GM19328 (cell line): ENCODE measurements around the gene TSPAN32.

Experiments used
- ATAC-seq: cut with Tn5 transposase; IDR thresholded peaks from one replicate; pipeline ENCODE4 v1.9.1; 2021; ENCODE audit warnings: mild to moderate bottlenecking, moderate library complexity; ENCODE audit not compliant: unreplicated experiment

TSPAN32 gene, protein sequence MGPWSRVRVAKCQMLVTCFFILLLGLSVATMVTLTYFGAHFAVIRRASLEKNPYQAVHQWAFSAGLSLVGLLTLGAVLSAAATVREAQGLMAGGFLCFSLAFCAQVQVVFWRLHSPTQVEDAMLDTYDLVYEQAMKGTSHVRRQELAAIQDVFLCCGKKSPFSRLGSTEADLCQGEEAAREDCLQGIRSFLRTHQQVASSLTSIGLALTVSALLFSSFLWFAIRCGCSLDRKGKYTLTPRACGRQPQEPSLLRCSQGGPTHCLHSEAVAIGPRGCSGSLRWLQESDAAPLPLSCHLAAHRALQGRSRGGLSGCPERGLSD

DNA sequence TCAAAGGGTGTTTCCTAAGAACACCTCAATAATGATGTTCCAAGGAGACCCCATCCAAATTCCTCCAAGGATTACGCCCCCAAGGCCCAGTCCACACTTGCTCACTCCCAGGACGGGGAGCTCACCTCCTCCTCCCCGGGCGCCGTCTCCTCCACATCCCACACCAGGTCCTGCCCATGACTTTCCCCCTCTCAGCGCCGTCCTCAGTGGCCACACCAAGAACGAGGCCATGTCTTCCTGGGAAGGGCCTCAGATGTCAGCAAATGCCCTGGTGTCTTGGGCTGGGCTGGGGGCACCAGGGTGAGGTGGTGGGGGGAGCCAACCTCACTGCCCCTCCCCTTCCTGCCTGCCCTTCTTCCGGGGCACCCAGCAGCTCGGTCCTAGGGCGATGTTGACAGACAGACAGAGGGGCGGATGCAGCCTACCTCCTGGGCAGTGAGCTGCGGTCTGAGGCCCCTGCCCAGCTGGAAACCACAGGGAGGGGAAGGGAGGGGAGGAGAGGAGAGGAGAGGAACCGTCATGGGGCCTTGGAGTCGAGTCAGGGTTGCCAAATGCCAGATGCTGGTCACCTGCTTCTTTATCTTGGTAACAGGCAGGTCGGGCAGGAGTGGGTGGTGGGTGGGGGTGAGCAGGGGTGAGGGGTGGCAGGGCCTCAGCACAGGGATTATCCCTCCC, at the start of gene TSPAN32, which contains the start of gene C11orf21:
TSPAN32 (plus strand) TSS at position 383 of the 675 bp plus-strand sequence; CDS start at position 520, 137 bp downstream.
C11orf21 (minus strand) TSS at position 288 of the 675 bp plus-strand sequence; CDS start at position 178, 110 bp downstream.
- ATAC-seq, result no peak

DNA sequence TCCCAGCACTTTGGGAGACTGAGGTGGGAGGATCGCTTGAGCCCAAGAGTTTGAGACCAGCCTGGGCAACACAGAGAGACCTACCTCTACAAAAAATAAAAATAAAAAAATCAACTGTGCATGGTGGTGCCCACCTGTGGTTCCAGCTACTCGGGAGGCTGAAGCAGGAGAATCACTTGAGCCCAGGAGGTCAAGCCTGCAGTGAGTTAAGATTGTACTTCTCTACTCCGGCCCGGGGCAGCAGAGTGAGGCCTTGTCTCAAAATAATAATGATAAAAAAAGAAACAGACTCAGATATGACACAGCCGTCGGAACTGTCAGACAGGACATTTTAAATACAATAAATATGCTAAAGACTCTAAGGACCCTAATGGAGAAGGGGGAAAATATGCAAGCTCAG, 49.8 kb upstream of the TSPAN32 start:
- no peak for ATAC-seq

DNA sequence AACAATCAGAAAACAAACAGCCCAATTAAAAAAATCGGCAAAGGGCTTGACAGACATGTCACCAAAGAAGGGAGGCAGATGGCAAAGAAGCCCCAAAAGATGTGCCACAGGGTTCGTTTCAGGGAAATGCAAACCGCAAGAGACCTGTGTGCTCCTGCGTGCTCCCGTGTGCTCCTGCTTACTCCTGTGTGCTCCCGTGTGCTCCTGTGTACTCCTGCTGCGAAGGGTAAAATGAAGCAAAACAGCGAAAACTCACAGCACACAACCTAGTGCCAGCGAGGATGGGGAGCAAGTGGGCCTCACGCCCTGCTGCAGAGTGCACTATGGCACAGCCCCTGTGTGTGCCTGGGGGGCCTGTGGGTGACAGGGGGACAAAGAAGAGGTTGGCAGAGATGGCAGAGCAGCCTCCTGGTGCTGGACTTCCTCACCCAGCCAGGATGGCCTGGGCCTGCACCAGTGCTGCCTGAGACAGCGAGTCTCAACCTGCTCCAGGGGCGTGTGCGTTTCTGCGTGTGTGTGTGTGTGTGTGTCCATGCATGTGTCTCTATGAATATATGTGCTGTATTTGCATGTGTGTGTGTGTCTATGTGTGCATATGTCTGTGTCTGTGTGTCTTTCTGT, 45.4 kb upstream of the TSPAN32 start:
- ATAC-seq, result no peak

DNA sequence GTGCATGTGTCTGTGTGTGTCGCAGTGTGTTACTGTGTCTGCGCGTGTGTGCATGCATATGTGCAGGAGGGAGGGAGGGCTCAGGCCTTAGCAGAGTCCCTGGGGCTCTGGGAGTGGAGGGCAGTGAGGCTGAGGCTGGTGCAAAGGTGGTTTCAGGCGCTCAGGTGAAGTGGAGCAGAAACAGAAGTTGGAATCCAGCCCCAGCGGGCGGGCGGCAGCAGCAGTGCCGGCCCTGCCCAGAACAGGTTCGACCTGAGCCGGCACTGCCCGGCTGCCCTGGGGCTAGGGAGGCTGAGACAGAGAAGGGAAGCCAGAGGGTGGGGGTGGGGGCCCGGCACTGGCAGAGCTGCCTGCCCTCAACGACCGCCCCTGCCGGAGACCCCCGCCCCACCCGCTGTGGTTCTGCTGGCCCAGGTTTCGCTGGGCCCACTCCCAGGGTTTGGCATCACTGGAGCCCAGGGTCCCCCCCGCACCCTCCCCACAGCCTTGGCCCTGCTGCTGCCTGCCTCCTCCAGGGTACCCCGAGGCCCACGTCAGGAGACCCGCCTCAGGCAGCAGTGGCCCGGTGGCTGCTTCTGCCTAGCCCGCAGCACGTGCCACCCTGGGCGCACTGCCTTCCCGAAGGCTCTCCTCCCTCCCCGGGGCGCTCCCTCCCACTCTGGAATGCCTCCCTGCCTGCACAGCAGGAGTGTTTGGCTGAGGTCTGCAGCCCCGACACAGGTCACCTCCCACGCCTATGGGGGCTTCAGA, 44.7 kb upstream of the TSPAN32 start:
- ATAC-seq, result no peak

DNA sequence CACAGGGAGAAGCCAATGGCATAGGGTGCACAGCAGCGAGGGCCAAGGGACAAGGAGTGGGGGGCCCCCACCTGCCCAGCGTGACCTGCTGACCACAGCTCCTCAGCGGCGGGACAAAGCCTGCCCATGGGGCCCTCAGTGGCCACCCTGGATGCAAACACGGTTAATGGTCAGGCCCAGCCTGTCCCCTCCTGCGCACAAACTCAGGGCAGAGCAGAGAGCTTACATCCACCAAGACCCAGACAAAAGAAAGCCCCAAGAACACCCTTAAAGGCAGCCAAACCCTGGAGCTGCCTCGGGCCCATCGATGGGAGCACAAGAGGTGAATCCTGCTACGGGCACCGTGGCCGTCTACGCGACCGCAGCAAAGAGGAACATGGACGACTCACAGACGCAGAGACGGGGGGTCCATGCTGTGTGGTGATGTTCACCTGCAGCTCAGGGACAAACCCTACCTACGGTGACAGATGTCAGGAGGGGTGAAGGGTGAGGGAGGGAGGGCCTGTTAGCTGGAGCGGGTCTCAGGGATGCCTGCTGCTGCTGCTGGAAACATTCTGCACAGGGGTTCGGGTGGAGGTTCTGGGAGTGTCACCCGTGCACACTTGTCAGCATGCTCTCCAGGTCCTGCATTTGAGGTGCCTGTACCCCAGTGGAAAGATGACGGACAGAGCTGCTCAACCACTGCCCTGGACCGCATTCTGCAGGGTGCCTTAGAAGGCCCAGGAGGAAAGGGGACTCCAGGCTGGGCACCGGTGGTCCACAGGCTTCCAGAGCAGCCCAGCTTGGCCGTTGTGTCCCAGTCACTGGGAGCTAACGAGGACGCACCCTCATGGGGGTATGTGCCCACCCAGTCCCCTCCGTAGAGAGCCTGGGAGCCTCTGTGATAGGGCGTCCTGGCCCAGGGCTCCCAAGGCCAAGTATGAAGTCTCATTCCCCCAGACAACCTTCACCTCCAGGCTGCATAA, 43.0 kb upstream of the TSPAN32 start:
- no peak for ATAC-seq

DNA sequence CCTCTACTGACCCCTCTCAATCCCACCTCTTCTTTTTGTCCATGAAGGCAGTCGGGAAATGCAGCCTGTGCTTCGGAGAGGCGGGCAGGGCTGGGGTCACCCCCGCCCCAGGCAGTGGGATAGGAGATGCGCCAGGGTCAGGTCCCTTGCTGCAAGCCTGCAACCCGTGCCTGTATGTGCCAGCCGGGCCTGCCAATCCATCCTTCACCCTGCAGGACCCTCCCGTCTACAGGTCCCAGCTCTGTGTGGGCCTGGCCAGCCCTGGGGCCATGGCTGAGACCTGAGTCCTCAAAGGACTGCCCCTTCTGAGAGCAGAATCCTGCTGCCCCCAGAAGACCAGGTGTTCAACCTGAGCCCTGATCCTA, 42.4 kb upstream of the TSPAN32 start:
- ATAC-seq, result no peak

DNA sequence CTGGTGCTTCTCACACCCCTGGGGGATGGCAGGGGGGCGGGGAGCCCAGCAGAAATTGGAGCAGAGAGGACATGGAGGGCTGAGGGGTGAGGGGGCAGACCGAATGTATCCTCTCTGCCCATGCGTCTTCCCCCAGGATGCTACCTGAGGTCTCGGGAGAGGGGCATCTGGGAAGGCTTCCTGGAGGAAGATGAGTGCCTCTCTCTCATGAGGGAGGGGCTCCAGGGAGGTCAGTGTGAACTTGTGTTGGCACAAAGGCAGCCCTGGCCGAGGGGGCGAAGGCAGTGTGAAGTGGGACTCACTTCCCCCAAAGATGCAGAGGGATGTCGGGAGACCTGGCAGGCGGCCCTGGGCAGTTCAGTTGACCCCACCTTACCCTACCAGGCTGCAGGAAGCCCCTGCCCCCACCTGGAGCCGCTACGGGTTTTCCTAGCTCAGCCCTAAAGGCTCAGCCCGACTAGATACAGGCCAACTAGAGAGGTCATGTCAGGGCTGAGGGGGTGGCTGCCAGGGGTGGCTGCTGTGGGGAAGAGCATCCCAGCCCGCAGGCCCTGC, 41.8 kb upstream of the TSPAN32 start:
- ATAC-seq, result no peak

DNA sequence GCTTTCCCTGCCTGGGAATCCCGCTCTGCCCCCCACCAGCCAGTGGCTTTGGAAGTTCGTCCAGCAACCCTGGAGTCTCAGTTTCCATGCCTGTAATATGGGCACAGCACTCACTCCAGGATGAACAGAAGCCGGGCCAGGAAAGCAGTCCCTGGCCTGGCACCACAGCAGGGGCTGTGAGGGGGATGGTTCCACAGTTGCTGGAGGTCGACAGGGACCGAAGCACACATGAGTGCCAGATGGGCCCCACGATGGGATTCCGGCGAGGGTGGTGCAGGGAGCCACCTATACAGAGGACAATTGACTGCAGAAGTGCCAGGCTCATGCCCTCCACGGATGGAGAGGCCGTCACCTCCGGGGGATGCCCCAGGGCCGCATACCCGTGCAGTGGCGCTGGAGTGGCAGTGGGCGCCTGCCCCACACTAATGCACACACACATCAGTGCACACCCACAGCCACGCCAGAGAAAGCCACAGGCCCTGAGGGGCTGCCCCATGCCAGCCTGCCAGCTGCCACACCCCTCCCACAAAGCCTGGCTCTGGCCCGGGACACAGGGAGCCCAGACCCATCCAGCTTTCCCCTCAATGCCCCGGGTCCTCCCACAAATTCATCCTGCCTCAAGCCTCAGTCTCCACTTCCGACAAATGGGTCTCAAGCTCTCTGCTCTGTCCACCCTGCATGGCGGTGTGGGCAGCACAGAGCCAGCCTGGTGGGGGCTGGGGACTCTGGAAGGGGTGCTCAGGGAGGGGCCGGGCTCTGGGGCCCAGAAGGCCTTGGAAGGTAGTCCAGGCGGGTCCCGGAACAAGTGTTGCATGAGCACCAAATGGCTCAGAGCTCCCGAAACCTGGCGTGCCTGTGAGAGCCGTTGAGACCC, 41.1 kb upstream of the TSPAN32 start:
- no peak for ATAC-seq

DNA sequence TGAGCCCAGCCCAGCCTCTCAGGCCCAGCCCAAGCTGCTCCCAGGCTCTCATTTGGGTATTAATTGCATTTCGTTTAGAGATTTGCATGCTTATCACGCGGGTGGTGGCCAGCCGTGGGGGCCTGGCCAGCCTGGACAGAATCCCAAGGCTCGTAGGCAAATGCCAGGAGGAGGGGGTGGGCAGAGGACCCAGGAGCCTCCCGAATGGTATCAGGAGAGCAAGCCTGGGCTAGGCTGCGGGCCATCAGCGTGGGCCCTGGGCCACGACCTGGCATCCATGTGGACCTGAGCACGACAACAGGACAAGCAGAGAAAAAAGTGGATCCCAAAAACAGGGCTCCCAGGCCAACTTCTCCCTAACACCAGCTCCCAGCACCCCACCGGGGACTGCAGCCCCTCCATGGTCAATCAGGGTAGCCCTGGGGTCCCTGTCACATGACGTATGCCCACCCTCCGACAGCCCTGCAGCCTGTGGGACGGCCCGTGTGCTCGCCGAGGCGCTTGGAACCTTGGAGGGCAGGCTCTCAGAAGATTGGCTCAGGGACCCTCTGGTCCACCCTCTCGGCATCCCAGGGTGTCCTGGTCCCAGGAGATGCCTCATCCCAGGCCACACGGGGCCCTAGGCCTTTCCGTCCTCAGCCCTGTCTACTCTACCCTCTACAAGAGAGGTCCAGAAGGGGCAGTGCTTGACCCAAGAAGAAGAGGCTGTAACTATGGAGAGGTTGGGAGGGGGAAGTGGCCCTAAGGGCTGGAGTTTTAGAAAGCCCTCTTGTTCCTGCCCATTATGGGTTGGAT, 40.2 kb upstream of the TSPAN32 start:
- no peak for ATAC-seq

DNA sequence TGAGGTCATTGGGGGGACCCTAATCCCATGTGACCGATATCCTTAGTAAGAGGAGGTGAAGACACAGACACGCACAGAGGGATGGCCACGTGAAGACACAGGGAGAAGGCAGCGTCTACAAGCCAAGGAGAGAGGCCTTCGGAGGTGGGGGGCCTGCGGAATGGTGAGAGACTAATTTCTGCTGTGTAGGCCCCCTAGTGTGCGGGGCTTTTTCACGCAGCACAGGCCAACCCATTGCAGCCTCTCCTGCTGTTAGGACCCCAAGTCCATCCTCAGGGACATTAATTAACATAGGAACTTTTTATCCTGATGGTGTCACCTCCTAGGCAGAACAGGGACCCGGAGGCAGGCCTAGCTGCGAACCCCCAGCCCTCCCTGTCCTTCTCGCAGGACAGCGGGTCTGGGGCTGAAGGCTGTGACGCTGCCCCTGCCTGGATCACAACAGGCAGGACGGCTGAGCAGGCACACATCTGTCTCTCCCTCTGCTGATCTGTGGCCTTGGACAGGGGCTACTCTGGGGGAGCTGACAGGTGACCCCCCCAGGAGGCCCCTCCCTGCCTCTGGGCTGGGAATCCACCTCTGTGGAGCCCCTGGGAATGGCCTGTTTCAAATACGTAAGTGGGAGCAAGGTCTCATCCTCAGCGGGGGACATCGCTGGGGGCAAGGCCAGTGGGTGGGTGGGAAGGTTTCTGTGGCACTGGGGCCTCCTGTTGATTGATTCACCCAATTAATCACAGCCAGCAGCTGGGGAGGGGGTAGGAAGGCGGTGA, 39.3 kb upstream of the TSPAN32 start:
- ATAC-seq, result no peak

DNA sequence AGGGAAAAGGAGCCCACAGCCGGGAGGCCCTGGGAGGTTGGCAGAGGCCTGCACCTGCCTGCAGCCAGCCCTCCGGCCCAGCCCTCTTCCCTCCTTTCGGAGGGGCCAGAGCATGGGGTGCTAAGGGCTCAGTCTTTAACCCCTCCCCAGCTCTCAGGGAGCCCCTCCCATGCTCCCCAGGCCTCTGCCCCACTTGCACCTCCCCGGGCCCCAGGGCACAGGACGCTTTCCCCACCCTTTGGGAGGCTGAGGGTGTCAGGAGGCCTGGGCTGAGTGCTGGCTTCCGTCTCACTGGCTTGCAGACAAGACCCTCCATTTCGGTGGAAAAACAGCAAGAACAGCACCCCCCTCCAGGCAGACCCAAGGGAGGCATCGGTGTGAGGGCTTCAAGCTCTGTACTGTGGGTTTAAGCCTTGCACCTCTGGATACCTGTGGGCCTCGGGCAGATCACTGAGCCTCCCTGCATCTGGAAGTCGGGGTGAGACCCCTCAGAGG, 38.7 kb upstream of the TSPAN32 start:
- no peak for ATAC-seq

DNA sequence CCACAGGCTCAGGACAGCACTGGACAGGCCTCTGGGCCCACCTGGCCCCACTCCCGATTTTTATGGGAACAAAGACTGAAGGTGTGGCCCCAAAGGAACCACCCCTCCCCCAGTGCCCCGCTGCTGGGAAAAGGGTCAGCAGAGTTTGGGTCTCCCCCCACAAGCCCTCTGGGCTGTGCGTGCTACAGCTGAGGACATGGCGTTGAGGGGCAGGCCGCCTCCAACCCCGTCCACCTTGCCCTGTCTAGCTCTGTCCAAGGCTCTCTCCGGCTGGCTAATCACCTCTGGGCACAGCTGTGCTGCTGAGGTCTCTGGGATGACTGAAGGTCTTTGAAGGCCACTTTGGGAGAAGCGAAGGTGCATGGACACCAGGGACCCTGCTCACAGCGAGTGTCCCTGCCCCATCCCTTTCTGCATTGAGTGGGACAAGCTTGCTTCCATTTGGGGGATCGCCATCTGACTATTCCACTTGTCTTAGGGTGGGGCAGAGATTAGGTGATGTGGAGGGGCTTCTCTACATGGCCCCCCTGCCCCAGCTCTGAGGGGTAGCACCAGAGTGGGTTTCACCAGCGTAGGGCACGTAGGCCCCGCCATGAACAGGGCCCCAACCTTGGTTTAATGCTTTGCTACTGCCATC, 38.0 kb upstream of the TSPAN32 start:
- ATAC-seq, result no peak

DNA sequence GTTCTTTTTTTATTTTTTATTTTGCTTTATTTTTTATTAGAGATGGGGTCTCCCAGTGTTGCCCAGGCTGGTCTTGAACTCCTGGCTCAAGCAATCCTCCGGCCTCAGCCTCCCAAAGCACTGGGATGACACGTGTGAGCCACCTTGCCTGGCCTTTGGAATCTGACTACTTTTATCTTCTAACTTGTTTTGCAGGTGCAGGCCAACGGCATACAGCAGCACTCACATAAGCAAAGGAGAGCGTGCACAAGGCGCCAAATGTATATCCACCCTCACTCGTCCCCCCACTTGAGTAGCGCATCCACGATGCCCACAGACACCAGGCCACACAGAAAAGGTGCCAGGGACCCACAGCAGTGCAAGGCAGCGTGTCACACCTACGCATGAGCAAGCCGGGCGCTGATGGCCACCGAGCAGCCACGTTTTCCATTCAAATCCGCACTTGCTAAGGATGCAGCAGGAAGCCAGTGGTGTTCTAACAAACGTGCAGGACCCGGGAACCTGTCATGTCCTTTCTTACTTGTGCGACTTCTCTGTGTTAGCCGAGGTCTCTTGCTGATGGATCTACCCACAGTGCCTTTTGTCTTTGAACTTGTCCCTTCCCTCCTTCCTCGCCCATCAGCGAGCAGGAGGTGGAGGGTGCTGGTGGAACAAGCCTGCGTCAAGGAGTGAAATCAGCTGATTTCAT, 37.3 kb upstream of the TSPAN32 start:
- ATAC-seq, result no peak

DNA sequence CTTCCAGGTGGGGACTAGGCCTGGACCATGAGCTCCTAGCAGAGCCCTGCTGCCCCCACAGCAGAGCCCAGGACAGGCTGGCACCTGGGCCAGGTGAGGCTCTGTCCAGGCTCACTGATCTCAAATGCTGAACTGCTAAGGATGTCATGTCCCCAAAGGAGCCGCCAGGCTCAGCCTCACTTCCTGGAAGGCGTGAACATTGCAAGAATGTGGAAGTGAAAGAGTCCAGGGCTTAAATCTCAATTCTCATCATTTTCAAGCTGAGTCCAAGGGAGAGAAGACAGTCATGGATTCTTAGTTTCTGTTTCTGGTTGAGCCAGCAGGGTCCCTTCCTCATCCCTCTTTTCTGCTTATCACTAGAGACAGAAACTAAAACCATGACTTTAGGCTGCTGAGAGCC, 36.4 kb upstream of the TSPAN32 start:
- no peak for ATAC-seq

DNA sequence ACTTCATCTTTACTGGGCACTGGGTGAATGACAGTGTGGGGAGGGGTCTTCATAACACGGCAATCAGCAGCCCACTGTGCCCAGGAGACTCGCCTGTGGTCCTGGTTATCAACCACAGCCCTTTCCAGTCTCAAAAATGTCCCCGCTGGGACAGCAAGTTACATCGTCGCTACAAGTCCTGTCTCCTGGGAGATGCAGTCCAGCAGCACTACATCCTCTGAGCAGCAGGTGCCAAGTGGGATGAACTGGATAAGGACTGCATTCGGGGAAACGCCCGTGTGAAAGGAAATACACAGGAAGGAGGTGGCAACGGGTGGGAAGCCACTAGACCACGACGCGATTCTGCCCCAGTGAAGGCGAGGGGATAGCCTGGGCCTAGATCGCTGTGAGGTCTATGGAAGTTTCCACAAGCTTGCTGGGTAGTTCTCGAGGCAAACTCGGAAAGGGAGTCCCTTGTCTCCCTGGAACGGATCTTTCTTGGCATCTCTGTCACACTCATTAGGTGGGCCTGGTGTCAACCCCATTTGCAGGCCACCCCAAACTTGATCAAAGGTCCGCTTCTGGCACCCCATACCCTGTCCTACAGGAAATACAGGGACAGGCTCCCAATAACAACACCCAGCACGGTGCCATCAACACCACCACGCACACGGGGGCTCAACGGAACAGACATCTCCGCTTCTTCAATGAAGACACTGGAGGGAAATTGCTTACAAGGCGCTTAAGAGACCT, 35.8 kb upstream of the TSPAN32 start:
- ATAC-seq, result no peak
